Posterior cingulate gyrus (tissue), 11 donors: ENCODE data around the gene MSRB1.
"Not testable (repeated sequence)": the region's sequence is repeated elsewhere in the genome, so short reads cannot be mapped to it uniquely, and the experiment has no call there.

Experiments used
- DNase-seq, 10 donors: peaks; one replicate each; pipeline versions ENCODE4 v3.0.0 to v3.0.0-alpha.2; 2020 to 2021; ENCODE audit warnings: mixed read lengths in 3 of 10
- intact Hi-C: fragments of 100-400 bp; cut with DNase I; formaldehyde crosslinking; loops from one replicate; pipeline ENCODE4 v1.15.1; 2023

MSRB1 gene

DNA sequence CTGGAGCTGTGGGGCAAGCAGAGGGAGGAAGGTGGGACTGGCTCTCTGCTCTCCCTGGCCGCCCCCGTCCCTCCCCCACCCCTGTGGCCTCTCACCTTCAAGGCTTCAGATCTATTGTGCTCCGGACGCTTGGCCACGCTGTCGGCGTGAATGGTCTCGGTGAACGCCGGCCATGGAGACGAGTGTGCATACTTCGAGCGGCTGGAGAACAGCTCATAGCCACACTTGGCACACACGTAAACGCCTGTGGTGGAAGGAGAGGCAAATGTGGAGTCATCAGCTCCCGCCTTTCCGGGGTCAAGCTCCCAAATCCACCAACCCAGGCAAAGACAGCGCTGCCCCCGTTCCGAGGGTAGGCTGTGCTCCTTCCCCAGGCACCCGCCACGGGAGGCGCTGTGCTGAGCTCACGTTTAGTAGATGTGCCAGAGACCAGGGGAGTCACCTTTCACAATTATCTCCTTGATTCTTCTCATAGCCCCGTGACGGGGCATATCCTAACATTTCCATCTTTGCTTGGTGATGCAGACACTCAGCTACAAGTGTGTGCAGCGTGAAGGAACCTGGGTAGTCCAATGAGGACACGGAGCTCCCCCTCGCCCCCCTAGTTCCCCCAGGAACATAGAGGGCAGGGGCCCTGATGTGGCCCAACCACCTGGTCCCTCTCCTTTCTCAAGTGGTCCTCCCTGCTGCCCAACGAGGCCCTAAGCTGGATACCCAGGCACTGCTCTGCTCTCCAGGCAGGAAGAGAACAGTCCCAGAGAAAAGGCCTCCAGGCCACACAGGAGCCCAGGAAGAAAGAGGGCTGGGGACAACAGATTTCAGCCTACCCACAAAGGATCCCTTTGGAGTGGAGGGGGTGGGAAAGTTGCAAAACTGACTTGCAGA lies 1.6 kb downstream of the MSRB1 start:
- no peak for DNase-seq
- intact Hi-C loops = no loop called here

GRCh38 chr16:1940273-1941161 lies 2.5 kb downstream of the MSRB1 start:
- no peak for DNase-seq
- intact Hi-C loops = no loop called here

GRCh38 chr16:1939833-1940232 lies 3.2 kb downstream of the MSRB1 start:
- DNase-seq, intact Hi-C loops: not testable (repeated sequence)

GRCh38 chr16:1938910-1939309 lies 4.1 kb downstream of the MSRB1 start:
- intact Hi-C loops = no loop called here
- no peak for DNase-seq

GRCh38 chr16:1938316-1938715 lies 4.7 kb downstream of the MSRB1 start:
- intact Hi-C loops = no loop called here
- no peak for DNase-seq

- intact Hi-C loops = no loop called here
- no peak for DNase-seq
Measured at GRCh38 chr16:1936945-1937479, 6.0 kb downstream of the MSRB1 start.

- intact Hi-C loops = no loop called here
- no peak for DNase-seq
Measured at GRCh38 chr16:1933097-1933661, 9.8 kb downstream of the MSRB1 start.

DNA sequence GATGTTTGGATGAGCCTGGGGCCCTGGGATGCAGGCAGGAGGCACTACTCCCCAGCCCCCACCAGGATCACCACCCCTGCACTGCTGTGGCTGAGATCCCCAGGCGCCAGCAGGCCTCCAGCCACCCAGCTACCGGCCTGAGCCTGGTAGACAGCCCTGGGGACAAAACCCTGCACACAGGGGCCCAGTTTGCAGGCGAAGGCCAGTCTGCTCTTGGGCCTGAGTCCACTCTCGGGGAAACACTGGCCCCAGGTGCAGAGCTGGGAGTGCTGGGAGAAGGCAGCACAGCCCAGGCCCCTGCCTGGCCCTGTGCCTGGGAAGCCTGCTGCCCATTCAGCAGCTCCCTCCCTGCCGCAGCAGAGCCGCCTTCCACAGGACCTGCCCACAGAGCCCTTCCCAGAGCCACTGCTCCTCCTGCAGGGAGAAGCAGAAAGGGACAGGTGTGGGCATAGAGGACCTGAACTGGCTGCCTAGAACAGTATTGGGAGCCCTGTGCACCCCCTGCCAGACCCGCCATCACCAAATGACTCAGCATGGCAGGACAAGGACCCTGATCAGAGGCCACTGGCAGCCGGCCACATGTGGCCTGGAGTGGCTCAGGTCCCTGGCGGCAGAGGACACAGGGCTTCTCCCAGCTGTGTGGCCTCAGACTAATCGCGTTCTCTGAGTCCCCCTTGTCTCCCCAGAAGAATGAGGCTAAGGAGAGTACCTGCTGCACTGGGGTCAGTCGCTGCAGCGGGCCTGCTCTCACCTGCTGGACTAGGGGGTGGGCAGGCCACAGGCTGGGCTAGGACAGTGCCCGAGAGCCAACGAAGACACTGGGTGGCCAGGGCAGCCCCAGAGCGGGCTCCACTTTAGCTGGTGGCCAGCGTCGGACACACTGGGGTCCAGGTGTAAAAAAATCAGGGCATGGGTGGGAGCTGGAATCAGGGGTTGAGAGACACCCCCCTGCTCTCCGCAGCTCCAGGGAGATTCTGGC lies 10.7 kb downstream of the MSRB1 start:
- no peak for DNase-seq
- intact Hi-C loops = no loop called here

- DNase-seq = no peak
- intact Hi-C loops = no loop called here
Measured at GRCh38 chr16:1930338-1930720, 12.7 kb downstream of the MSRB1 start.

DNA sequence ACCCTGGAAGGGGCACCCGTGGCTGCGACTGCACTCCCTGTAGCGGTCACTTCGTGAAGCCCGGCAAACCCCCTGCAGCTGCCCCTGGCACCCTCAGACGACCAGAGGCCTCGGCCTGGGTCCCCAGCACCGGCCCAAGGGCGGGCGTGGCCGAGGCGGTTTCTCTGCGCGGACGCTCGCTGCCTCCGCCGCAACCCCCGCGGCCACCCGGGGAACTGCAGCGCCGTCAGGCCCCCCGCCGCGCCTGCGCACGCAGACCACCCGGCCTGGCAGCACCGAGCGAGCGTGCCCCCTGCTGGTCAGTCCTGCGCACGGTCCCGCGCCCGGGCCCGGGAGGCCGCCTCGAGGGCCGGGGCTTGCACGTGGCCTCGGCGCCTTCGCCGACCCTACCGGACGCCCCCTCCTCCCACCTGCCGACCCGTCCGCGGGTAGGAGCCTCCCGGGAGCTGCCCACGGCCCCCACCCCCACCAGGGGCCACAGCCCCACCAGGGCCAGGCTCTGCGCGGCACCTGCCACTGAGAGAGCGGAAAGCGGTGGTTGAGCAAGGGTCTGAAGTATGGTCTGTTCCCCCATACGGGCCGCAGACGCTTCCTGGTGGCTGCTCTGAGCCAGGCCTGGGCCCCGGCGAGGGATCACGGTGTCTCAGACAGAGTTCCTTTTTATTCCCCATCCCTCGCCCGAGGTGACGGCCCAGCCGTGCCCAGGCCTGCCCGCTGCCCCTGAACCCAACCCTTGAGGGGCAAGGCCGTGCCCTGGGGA lies 13.2 kb downstream of the MSRB1 start:
- intact Hi-C loops = loop anchor here (1.0 kb wide), 1 partner anchor 66 kb away; no protein-coding TSS in a partner anchor
- DNase-seq = peak; percentile 78 to 98 (median 86)

GRCh38 chr16:1929105-1929504 lies 13.9 kb downstream of the MSRB1 start:
- no peak for DNase-seq
- intact Hi-C loops = loop anchor here (1.0 kb wide), 1 partner anchor 66 kb away; no protein-coding TSS in a partner anchor

GRCh38 chr16:1926271-1926670 lies 16.7 kb downstream of the MSRB1 start:
- DNase-seq = no peak
- intact Hi-C loops = no loop called here

GRCh38 chr16:1924095-1924494 lies 18.9 kb downstream of the MSRB1 start:
- intact Hi-C loops = no loop called here

GRCh38 chr16:1923299-1924034 lies 19.5 kb downstream of the MSRB1 start:
- no peak for DNase-seq

More at GRCh38 chr16:1924095-1924494, 18.9 kb downstream of the MSRB1 start:
- no peak for DNase-seq

DNA sequence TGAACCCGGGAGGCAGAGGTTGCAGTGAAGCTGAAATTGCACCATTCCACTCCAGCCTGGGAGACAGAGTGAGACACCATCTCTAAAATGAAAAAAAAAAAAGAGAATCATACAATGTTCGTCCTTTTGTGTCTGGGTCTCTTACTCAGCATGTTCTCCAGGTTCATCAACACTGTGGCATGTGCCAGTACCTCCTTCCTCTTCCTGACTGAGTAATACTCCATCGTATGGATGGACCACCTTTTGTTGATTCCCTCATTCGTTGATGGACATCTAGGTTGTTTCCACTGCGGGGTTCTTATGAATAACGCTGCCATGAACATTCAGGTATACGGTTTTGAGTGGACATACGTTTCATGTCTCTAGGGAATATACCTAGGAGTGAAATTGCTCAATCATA lies 20.6 kb downstream of the MSRB1 start:
- intact Hi-C loops = no loop called here
- no peak for DNase-seq

More at GRCh38 chr16:1923299-1924034, 19.5 kb downstream of the MSRB1 start:
- intact Hi-C loops = no loop called here

GRCh38 chr16:1920727-1921171 lies 22.2 kb downstream of the MSRB1 start:
- intact Hi-C loops = no loop called here
- no peak for DNase-seq

- intact Hi-C loops, DNase-seq: not testable (repeated sequence)
Measured at GRCh38 chr16:1920122-1920521, 22.9 kb downstream of the MSRB1 start.
